H9 (cell line): Measurements from ENCODE around the gene KIAA0753. TPM values are rescaled to one million over a fixed set of nuclear protein-coding genes. Genes with fewer than 3 reads are reported as not detected.

Experiments used
- DNase-seq: peaks from one replicate; pipeline ENCODE4 v3.0.0-alpha.2; 2017
- H2AFZ ChIP-seq: one replicate; pipeline ENCODE4 v1.6.1; 2013; ENCODE audit warnings: mild to moderate bottlenecking, low read length, control low read depth, moderate library complexity
- H2AK5ac ChIP-seq: 2 replicates; pipeline ENCODE4 v1.6.1; 2013; ENCODE audit warnings: low read length, control low read depth, mixed read lengths; ENCODE audit not compliant: insufficient read length
- H2BK120ac ChIP-seq: one replicate; pipeline ENCODE4 v1.6.1; 2013; ENCODE audit warnings: low read depth, mild to moderate bottlenecking, low read length, control low read depth, inconsistent platforms; ENCODE audit not compliant: poor library complexity, severe bottlenecking
- H2BK12ac ChIP-seq: 2 replicates; pipeline ENCODE4 v1.6.1; 2013; ENCODE audit warnings: low read length, control low read depth, mixed read lengths, low read depth; ENCODE audit not compliant: insufficient read length
- H2BK15ac ChIP-seq: 2 replicates; pipeline ENCODE4 v1.6.1; 2013; ENCODE audit warnings: low read depth, low read length, control low read depth
- H2BK20ac ChIP-seq: one replicate; pipeline ENCODE4 v1.6.1; 2013; ENCODE audit warnings: low read depth, mild to moderate bottlenecking, low read length, control low read depth, inconsistent platforms; ENCODE audit not compliant: poor library complexity, severe bottlenecking
- H2BK5ac ChIP-seq: 2 replicates; pipeline ENCODE4 v1.6.1; 2013; ENCODE audit warnings: low read length, control low read depth, mixed read lengths; ENCODE audit not compliant: insufficient read length
- H3K14ac ChIP-seq: 2 replicates; pipeline ENCODE4 v1.6.1; 2013; ENCODE audit warnings: low read length, control low read depth; ENCODE audit not compliant: insufficient read depth
- H3K18ac ChIP-seq: 2 replicates; pipeline ENCODE4 v1.6.1; 2013; ENCODE audit warnings: low read depth, mild to moderate bottlenecking, mixed read lengths, low read length, control low read depth; ENCODE audit not compliant: insufficient read length
- H3K23ac ChIP-seq: 2 replicates; pipeline ENCODE4 v1.6.1; 2013; ENCODE audit warnings: low read length, control low read depth, mixed read lengths, low read depth; ENCODE audit not compliant: insufficient read length
- H3K23me2 ChIP-seq: 2 replicates; pipeline ENCODE4 v1.6.1; 2013; ENCODE audit warnings: low read depth, mild to moderate bottlenecking, mixed read lengths, low read length, control low read depth; ENCODE audit not compliant: insufficient read length, poor library complexity, severe bottlenecking
- H3K27ac ChIP-seq: 2 replicates; pipeline ENCODE4 v1.5.1; 2013; ENCODE audit warnings: low read length, control low read depth, mixed read lengths, low read depth; ENCODE audit not compliant: insufficient read length
- H3K27me3 ChIP-seq: 2 replicates; pipeline ENCODE4 v1.6.1; 2013; ENCODE audit warnings: low read length, control low read depth, inconsistent platforms; ENCODE audit not compliant: insufficient read depth
- H3K4ac ChIP-seq: 2 replicates; pipeline ENCODE4 v1.6.1; 2013; ENCODE audit warnings: low read depth, mild to moderate bottlenecking, control low read depth, inconsistent platforms, low read length, moderate library complexity
- H3K4me1 ChIP-seq: 2 replicates; pipeline ENCODE4 v1.6.1; 2013; ENCODE audit warnings: low read length, control low read depth, inconsistent platforms; ENCODE audit not compliant: insufficient read depth
- H3K4me2 ChIP-seq: 2 replicates; pipeline ENCODE4 v1.6.1; 2013; ENCODE audit warnings: low read length, control low read depth, mixed read lengths; ENCODE audit not compliant: insufficient read length, insufficient read depth
- H3K56ac ChIP-seq: 2 replicates; pipeline ENCODE4 v1.6.1; 2013; ENCODE audit warnings: low read depth, mild to moderate bottlenecking, mixed read lengths, low read length, control low read depth; ENCODE audit not compliant: insufficient read length
- H3K79me1 ChIP-seq: 2 replicates; pipeline ENCODE4 v1.6.1; 2013; ENCODE audit warnings: low read depth, mild to moderate bottlenecking, moderate library complexity, low read length, control low read depth, inconsistent platforms; ENCODE audit not compliant: insufficient read depth, poor library complexity, severe bottlenecking
- H3K79me2 ChIP-seq: 2 replicates; pipeline ENCODE4 v1.6.1; 2013; ENCODE audit warnings: low read length, control low read depth, inconsistent platforms; ENCODE audit not compliant: insufficient read depth
- H3K9ac ChIP-seq: 2 replicates; pipeline ENCODE4 v1.6.1; 2013; ENCODE audit warnings: low read length, control low read depth, mixed read lengths; ENCODE audit not compliant: insufficient read length; ENCODE audit errors: extremely low read depth
- H3K9me3 ChIP-seq: one replicate; pipeline ENCODE4 v1.6.1; 2013; ENCODE audit warnings: low read depth, low read length, inconsistent platforms; ENCODE audit not compliant: control insufficient read depth
- H3T11ph ChIP-seq: one replicate; pipeline ENCODE4 v1.6.1; 2013; ENCODE audit warnings: mild to moderate bottlenecking, low read length, control low read depth, inconsistent platforms
- H4K20me1 ChIP-seq: one replicate; pipeline ENCODE4 v1.6.1; 2013; ENCODE audit not compliant: control insufficient read depth, insufficient read length, insufficient read depth
- H4K5ac ChIP-seq: 2 replicates; pipeline ENCODE4 v1.6.1; 2013; ENCODE audit warnings: low read depth, mild to moderate bottlenecking, mixed read lengths, low read length, control low read depth; ENCODE audit not compliant: insufficient read length
- H4K8ac ChIP-seq: replicated peaks from 2 replicates; pipeline ENCODE4 v1.6.1; 2013; ENCODE audit warnings: low read length, control low read depth, mixed read lengths, low read depth; ENCODE audit not compliant: insufficient read length
- H4K91ac ChIP-seq: 2 replicates; pipeline ENCODE4 v1.6.1; 2013; ENCODE audit warnings: low read depth, mild to moderate bottlenecking, moderate library complexity, mixed read lengths, low read length, control low read depth; ENCODE audit not compliant: insufficient read length
- H3K27ac Mint-ChIP-seq, 3 experiments: 2 replicates in 2 of 3; 3 replicates in 1 of 3; pipeline ENCODE4 v1.8.0; 2020 to 2021; ENCODE audit warnings: mixed read lengths in 3 of 3, mild to moderate bottlenecking in 1 of 3, moderate library complexity in 1 of 3
- H3K27me3 Mint-ChIP-seq: 2 replicates; pipeline ENCODE4 v1.8.0; 2021; ENCODE audit warnings: low read depth, mild to moderate bottlenecking, moderate library complexity, mixed read lengths
- H3K36me3 Mint-ChIP-seq, 3 experiments: 2 replicates in 2 of 3; 3 replicates in 1 of 3; pipeline ENCODE4 v1.8.0; 2020 to 2021; ENCODE audit warnings: low read depth in 3 of 3, mixed read lengths in 3 of 3; ENCODE audit not compliant: insufficient read depth in 1 of 3
- H3K4me1 Mint-ChIP-seq, 2 experiments: 2 replicates each; pipeline ENCODE4 v1.8.0; 2020; ENCODE audit warnings: mixed read lengths in 2 of 2
- H3K4me3 Mint-ChIP-seq, 2 experiments: 2 replicates in 1 of 2; 3 replicates in 1 of 2; pipeline ENCODE4 v1.8.0; 2020 to 2021; ENCODE audit warnings: mild to moderate bottlenecking in 2 of 2, mixed read lengths in 2 of 2, moderate library complexity in 1 of 2
- H3K9me3 Mint-ChIP-seq, 2 experiments: 2 replicates in 1 of 2; 3 replicates in 1 of 2; pipeline ENCODE4 v1.8.0; 2020; ENCODE audit warnings: mild to moderate bottlenecking in 2 of 2, mixed read lengths in 2 of 2, moderate library complexity in 1 of 2
- WGBS: extraction: QIAGEN DNeasy Blood & Tissue Kit; methylation state at CpG from one replicate; pipeline ENCODE4 v1.1.7; 2013; ENCODE audit warnings: missing lambda C conversion rate, low lambda C conversion rate, mixed read lengths; ENCODE audit not compliant: insufficient read length; ENCODE audit errors: extremely low coverage; 5-methylcytosine and 5-hydroxymethylcytosine counted together
- total RNA-seq: library from RNA; stranded (reverse); gene quantifications from 2 replicates; pipeline ENCODE4 v1.2.1, GENCODE V29; 2021
- TF ChIP-seq, protein P1 (sequence below): fragments of 200-600 bp; sonication (generic); conservative IDR thresholded peaks from 3 replicates; pipeline ENCODE4 v1.8.0; 2021; ENCODE audit warnings: antibody characterized with exemption, mild to moderate bottlenecking

KIAA0753 gene
- total RNA-seq, 1 experiment from 2014 or later = 37.2 TPM

DNA sequence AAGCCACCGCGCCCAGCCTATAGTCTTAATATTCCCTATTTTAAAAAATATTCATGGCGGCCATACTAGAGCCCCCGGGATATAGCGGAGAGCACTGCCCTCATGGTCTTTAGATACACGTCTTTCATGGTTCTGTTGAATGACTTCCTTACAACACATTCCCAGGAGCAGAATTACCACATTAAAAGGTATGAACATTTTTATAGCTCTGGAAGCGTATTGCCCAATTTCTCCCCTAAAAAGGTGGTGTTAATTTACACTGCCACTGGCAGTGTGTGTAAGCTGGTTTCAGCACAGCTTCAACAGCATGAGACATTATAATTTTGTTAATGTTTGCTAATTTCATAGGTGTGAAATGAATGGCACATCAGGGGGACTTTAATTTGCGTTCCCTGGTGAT is 30.1 kb upstream of the KIAA0753 start:
- Histone ChIP-seq H3K4me1 (no peaks in the 10 kb centered on the region), H2BK12ac (no peak overlapping the region), H4K8ac (no peak overlapping the region), H3K23ac (no peak overlapping the region), H3K27ac (no peak overlapping the region), H2BK120ac (no peak overlapping the region), H3K9me3 (no peaks in the 10 kb centered on the region), H3K9ac (no peak overlapping the region), H2BK20ac (no peak overlapping the region), H4K5ac (no peak overlapping the region), H3K4ac (no peak overlapping the region), H2BK5ac (no peak overlapping the region), H3K18ac (no peak overlapping the region), H3K27me3 (no peaks in the 10 kb centered on the region; the same call in none of the 2 replicates), H3T11ph (no peak overlapping the region), H2BK15ac (no peak overlapping the region), H3K4me2 (no peak overlapping the region), H3K23me2 (no peaks in the 10 kb centered on the region), H2AFZ (no peak overlapping the region), H2AK5ac (no peak overlapping the region), H3K14ac (no peak overlapping the region), H3K79me1 (no peaks in the 10 kb centered on the region), H3K79me2 (no peaks in the 10 kb centered on the region), H4K20me1 (no peaks in the 10 kb centered on the region), H3K56ac (no peak overlapping the region), H4K91ac (no peak overlapping the region)
- no CpG with 5 or more reads among the region's 8 CpGs for WGBS
- Mint-ChIP-seq H3K27me3 (peaks cover 32% of the 10 kb centered on the region), H3K4me1 (peaks cover 0 to 4% of the 10 kb centered on the region in 2 experiments; a peak in 1 of 4 replicates), H3K36me3 (no peaks in the 10 kb centered on the region; a peak in 1 of 7 replicates), H3K27ac (no peak overlapping the region), H3K9me3 (no peaks in the 10 kb centered on the region), H3K4me3 (no peak overlapping the region)
- TF ChIP-seq, protein P1, sequence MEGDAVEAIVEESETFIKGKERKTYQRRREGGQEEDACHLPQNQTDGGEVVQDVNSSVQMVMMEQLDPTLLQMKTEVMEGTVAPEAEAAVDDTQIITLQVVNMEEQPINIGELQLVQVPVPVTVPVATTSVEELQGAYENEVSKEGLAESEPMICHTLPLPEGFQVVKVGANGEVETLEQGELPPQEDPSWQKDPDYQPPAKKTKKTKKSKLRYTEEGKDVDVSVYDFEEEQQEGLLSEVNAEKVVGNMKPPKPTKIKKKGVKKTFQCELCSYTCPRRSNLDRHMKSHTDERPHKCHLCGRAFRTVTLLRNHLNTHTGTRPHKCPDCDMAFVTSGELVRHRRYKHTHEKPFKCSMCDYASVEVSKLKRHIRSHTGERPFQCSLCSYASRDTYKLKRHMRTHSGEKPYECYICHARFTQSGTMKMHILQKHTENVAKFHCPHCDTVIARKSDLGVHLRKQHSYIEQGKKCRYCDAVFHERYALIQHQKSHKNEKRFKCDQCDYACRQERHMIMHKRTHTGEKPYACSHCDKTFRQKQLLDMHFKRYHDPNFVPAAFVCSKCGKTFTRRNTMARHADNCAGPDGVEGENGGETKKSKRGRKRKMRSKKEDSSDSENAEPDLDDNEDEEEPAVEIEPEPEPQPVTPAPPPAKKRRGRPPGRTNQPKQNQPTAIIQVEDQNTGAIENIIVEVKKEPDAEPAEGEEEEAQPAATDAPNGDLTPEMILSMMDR = no peak
- DNase-seq = peak; percentile 17
